ENCODE results near the gene GDI2. TPM values are rescaled to one million over a fixed set of nuclear protein-coding genes. Genes with fewer than 3 reads are reported as not detected.

GDI2 gene
- total RNA-seq, 1 donor from 2014 or later = 402 TPM

GRCh38 chr10:5746197-5746596 lies 67.0 kb downstream of the GDI2 start:
- DNase-seq (ENCODE audit: low read depth) = no peak
- no peak overlapping the region for H3K4me3 ChIP-seq (ENCODE audit: low read depth, low read length)
- no peak for TF ChIP-seq CTCF (conservative IDR thresholded peaks at IDR 0.05; ENCODE audit: low read depth, low read length)

- no peak for DNase-seq (ENCODE audit: low read depth)
- no peak for TF ChIP-seq CTCF (conservative IDR thresholded peaks at IDR 0.05; ENCODE audit: low read depth, low read length)
- H3K4me3 ChIP-seq (ENCODE audit: low read depth, low read length) = no peak overlapping the region
Observed at GRCh38 chr10:5744849-5745248, 68.4 kb downstream of the GDI2 start.

GRCh38 chr10:5743736-5744135 lies 69.5 kb downstream of the GDI2 start:
- TF ChIP-seq CTCF (conservative IDR thresholded peaks at IDR 0.05; ENCODE audit: low read depth, low read length) = no peak
- DNase-seq (ENCODE audit: low read depth) = no peak

GRCh38 chr10:5742116-5742515 lies 71.1 kb downstream of the GDI2 start:
- DNase-seq (ENCODE audit: low read depth) = no peak
- no peak overlapping the region for H3K4me3 ChIP-seq (ENCODE audit: low read depth, low read length)
- no peak for TF ChIP-seq CTCF (conservative IDR thresholded peaks at IDR 0.05; ENCODE audit: low read depth, low read length)

More at GRCh38 chr10:5743736-5744135, 69.5 kb downstream of the GDI2 start:
- no peak overlapping the region for H3K4me3 ChIP-seq (ENCODE audit: low read depth, low read length)

- TF ChIP-seq CTCF (conservative IDR thresholded peaks at IDR 0.05; ENCODE audit: low read depth, low read length) = no peak
- no peak overlapping the region for H3K4me3 ChIP-seq (ENCODE audit: low read depth, low read length)
- no peak for DNase-seq (ENCODE audit: low read depth)
Observed at GRCh38 chr10:5741276-5741675, 72.0 kb downstream of the GDI2 start.

GRCh38 chr10:5738427-5738826 lies 74.8 kb downstream of the GDI2 start:
- TF ChIP-seq CTCF (conservative IDR thresholded peaks at IDR 0.05; ENCODE audit: low read depth, low read length) = no peak
- H3K4me3 ChIP-seq (ENCODE audit: low read depth, low read length) = no peak overlapping the region
- no peak for DNase-seq (ENCODE audit: low read depth)

- TF ChIP-seq CTCF (conservative IDR thresholded peaks at IDR 0.05; ENCODE audit: low read depth, low read length) = peak; percentile 2
- DNase-seq (ENCODE audit: low read depth) = no peak
- no peak overlapping the region for H3K4me3 ChIP-seq (ENCODE audit: low read depth, low read length)
Observed at GRCh38 chr10:5737352-5737751, 75.9 kb downstream of the GDI2 start.
